Measurements from ENCODE around the gene NBDY.
"Not testable (repeated sequence)": the region's sequence is repeated elsewhere in the genome, so short reads cannot be mapped to it uniquely, and the experiment has no call there.

The NBDY gene

GRCh38 chrX:56764975-56765791 is 36.1 kb downstream of the NBDY start:
- no peak for DNase-seq

- no peak for DNase-seq
Observed at GRCh38 chrX:56765811-56766553, 36.9 kb downstream of the NBDY start.

GRCh38 chrX:56766554-56767347 is 37.7 kb downstream of the NBDY start:
- DNase-seq: no peak

GRCh38 chrX:56767348-56768119 is 38.5 kb downstream of the NBDY start:
- not testable (repeated sequence) for DNase-seq

- DNase-seq: not testable (repeated sequence)
Observed at GRCh38 chrX:56768120-56768660, 39.1 kb downstream of the NBDY start.

- not testable (repeated sequence) for DNase-seq
Observed at GRCh38 chrX:56772675-56773521, 43.9 kb downstream of the NBDY start.

- DNase-seq: not testable (repeated sequence)
Observed at GRCh38 chrX:56773522-56774060, 44.5 kb downstream of the NBDY start.

- DNase-seq: not testable (repeated sequence)
Observed at GRCh38 chrX:56778099-56778923, 49.3 kb downstream of the NBDY start.

- not testable (repeated sequence) for DNase-seq
Observed at GRCh38 chrX:56778924-56779468, 50.0 kb downstream of the NBDY start.

- DNase-seq: not testable (repeated sequence)
Observed at GRCh38 chrX:56780681-56781649, 51.9 kb downstream of the NBDY start.

- no peak for DNase-seq
Observed at GRCh38 chrX:56782352-56782751, 53.3 kb downstream of the NBDY start.

- DNase-seq: no peak
Observed at GRCh38 chrX:56782791-56783449, 53.9 kb downstream of the NBDY start.

GRCh38 chrX:56783450-56783831 is 54.4 kb downstream of the NBDY start:
- DNase-seq: no peak

- DNase-seq: no peak
Observed at GRCh38 chrX:56783996-56784620, 55.1 kb downstream of the NBDY start.

- no peak for DNase-seq
Observed at GRCh38 chrX:56784666-56785065, 55.6 kb downstream of the NBDY start.

- no peak for DNase-seq
Observed at GRCh38 chrX:56785442-56785841, 56.4 kb downstream of the NBDY start.

Data from left hindlimb (tissue), 1 donor.